HG03060 (cell line): ENCODE data around the gene PAK3.
A peak's percentile ranks its signal among the peaks of the same experiment; 100 is the strongest.

Source experiments
- ATAC-seq: cut with Tn5 transposase; IDR thresholded peaks from one replicate; pipeline ENCODE4 v1.9.1; 2021; ENCODE audit warnings: low read depth, moderate number of reproducible peaks; ENCODE audit not compliant: unreplicated experiment

PAK3 gene

DNA sequence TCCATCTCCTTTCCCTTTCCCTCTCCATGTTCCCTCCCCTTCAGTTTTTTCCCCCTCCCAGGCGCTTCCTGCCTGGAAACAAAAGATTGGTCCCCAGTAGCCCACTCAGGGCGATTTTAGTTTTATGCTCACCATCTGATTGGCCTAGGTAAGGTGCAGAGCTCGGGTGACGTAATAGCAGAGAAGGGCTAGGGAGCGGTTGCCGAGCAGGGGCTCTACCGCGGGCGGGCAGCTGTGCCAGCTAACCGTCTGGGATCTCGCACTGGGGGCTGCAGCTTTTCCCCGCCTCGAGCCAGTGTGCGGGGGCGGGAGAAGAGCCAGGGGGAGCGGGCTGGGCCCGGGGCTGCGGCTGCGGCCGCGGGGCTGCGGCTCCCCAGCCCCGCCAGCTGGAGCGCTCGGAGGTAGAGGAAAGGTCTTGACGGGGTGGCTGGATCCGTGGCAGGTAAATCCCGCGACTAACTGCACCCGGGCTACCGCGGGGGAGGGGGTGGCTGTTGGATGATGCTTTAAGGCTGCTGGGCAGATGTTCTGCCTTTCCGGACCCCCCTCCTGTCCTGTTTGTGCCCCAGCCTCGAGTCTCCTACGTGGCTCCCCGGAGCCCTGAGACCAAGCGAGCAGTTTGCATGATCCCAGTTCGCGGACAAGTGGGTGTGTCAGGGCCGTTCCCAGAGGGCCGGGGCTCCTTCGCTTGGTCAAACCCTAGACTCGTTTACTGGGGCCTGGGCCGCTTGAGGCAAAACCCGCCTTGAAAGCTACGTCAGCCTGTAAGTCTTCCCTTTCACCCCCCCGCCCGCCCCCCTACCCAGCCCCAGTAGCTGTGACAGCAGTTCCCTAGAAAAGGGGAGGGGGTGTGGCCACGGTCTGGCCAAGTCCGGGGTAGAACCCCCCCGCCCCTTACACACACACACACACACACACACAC, at the start of gene PAK3:
Gene PAK3, plus strand, starts transcription at position 218 of the 922 bp plus-strand sequence. CDS start 26,913 bp downstream, outside the sequence.
- no peak for ATAC-seq

DNA sequence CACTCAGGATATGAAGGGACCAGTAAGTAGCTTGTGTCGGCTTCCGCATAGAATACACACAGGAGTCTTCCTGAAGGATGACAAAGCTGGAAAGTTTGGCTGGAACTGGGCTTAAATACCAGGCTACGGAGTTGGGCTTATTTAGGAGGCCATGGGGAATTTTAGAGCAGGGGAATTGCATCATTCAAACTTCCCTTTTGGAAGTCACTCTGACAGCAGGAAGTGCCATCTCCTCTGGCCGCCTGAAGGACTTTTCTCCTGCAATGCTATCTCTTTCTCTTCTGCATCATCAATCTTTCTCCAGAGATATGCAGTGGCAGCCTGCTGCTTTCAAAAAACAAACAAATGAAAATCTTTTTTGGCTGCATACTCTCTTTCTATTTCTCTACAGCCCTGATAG, 48.4 kb upstream of the PAK3 start:
- no peak for ATAC-seq

DNA sequence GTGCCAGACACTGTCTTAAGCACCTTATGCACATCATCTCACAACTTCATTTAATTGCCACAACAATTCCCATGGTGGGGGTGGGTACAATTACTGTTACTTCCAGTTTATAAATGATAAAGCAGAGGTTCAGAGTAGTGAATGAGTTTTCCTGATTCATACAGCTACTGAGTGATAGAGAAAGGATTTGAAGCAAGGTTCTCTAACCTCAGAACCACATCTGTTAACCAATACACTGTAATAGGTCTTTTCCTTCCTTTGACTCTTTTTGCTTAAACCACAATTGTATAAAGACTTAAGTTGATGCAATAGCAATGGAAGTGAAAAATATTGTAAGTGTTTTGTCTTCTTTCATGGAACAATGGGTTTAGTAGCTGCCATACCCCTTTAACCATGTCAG, 43.5 kb upstream of the PAK3 start:
- no peak for ATAC-seq

DNA sequence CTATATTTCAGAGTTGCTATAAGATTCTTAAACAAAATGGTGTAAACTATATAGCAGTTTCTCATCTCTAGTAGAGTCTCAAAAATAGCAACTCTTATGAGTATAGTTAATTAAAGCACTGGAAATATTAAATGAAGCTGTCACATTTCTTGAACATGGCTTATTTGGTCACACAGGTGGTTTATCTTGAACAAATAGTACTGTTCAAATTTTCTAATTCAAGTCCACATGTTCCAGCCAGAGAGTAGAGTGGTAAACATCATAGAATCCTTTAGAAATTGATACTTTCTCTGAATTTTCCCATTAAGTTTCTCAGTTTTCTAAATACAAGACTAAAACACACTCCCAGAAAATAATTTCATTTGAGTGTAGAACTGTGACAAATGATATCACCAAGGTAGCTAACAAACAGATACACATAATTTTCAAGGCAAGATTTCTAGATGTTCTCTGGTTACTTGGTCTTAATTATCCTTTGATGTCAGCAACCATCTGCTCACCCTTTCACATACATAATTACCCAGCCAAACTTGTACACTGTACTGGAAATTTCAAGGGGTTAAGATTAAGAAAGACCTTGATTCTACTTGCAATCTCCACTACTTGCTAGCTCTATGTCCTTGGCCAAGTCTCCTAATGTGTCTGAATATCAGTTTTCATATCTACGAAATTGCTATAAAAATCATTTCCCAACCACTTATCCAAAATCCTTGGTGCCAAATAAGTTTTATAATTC, 24.3 kb upstream of the PAK3 start:
- ATAC-seq: no peak

DNA sequence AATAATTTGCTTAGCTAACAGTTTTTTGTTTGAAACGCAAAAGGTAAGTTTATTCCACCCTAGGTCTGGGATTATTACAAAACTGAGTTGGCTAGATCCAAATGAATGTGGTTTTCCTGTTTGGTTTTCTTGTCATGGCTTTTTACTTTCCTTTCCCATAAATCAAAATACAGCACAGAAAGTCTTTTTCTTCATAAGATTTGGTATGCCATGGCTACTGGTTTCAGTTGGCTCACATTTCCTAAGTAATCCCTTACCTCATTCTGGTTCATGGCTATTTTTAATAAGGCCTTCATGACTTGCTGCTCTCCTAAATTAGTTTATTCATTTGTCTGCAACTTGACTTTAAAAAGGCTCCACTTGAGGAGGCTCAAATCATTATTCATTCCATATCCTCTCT, 12.9 kb upstream of the PAK3 start:
- ATAC-seq: no peak

DNA sequence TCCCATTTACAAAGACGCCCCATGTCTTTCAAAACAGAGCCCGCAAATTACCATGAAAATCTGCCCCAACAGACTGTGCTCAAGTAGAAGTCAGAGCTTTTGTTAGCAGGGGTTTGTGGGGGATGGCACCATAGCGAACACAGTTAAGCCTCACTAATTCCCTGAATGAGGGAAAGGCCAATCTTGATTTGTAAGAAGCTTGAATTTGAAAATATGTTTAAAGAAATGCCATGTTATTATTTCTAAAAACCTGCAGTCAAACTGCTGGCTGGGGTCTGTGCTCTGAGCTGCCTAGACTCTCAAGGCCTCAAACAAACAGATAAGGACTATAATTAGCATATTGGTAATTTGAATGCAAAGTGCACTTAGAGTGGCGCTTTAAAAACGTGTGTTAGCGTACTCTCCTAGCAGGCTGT, 9.4 kb upstream of the PAK3 start:
- no peak for ATAC-seq

DNA sequence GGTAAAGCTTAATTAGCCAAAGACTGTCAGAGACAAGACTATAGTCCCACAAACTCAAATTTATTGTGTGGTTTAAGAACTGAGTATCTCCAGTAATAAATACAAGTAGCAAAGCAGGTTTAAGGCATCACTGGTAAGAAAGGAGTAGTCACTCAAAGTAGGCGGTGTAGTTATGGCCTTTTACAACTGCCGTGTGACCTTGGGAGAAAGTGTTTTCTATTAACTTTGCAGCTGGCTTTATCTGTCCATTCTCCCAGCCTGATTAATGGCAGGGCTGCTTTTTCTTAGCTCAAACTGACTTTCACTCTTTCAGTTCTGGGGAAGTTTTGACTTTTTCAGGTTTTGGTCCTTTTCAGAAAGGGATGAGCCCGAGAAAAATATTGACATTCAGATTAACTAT, 7.4 kb upstream of the PAK3 start:
- ATAC-seq: no peak

DNA sequence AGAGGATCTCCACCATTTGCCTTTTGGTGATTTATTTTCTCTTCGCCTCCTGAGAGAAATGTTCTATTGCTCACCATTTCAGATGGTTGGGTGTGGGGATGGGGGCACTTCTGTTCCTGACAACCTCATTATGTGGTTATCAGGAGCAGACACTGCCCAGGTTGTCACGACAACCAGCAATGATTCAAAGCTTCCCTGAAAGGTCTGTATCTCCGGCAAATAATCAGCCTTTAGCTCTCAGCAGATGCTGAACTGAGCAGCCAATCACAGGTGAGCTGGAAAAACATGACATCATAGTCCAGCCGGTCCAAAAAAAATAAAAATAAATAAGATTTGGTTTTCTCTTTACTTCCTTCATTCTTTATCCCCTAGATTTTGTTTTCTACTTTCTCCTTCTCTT, 5.5 kb upstream of the PAK3 start:
- no peak for ATAC-seq

DNA sequence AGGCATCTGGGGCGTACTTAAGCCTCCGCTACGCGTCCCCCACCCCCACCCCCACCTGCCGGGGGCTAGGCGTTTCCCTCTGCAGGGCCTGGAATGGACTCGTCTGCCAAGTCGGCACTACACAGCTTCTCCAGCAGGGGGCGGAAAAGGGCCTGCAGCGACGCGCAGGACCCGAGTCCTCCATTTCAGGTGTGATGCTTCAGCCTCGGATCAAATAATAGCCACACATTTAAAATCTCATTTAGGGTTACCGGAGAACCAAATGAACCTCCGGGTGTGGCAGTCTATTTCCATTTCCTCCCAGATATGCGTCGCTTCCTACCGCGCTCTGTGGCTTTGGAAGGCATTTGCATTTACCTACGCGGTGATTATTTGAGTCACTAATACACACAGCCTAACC, 2.9 kb downstream of the PAK3 start:
- no peak for ATAC-seq

DNA sequence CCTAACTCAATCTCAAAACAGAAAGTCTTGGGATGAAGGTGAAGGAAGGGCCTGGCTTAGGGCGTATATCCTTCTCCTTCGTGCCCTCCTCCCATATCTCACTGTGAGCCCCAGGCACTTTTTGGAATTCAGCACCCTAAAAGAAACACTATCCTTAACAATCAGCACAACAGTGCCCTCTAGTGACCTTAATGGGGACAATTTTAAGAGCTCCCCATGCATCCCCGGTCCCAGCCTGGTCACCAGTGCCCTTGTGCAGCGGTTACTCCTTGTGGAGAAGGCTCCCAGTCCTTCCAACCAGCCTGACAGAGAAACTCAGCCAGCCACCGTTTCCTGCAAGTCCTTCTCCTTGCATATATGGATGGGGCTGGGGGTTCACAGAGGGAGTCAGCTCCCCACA, 4.2 kb downstream of the PAK3 start:
- peak; percentile 73 for ATAC-seq

DNA sequence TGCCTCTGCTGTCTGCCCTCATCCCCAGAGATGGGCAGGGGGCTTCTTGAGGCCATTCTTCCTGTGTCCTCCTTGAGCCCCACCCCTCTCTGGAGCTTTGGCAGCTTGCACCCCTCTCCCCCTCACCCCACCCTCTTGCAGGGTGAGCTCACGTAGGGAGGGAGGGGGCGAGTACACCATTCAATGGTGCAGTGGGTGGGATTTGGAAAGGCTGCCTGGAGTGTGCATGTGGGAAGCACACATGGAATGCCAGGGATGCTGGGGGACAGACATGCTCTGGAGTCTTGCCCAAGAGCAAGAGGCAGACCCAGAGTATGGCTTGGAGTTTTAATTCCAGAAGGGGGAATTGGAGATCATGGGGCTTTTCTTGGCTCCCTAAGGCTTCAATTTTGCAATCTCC, 5.6 kb downstream of the PAK3 start:
- ATAC-seq: no peak

DNA sequence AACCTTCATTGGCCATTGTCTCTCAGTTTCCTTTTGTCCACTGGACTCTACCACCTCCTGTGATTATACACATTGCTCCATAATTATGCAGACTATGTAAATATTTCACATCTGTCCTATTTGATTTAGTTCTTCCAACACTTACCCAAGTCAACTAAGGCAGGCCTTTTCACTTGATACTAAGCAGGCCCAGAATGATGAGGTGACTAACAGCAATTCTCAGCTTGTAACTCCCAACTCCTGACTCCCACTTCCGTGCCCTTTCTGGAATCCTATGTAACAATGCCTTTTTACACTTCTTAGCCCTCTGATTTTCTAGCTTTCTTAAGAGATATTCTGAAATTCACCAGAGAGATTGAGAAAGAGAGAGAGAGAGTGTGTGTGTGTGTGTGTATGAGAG, 6.6 kb downstream of the PAK3 start:
- no peak for ATAC-seq

DNA sequence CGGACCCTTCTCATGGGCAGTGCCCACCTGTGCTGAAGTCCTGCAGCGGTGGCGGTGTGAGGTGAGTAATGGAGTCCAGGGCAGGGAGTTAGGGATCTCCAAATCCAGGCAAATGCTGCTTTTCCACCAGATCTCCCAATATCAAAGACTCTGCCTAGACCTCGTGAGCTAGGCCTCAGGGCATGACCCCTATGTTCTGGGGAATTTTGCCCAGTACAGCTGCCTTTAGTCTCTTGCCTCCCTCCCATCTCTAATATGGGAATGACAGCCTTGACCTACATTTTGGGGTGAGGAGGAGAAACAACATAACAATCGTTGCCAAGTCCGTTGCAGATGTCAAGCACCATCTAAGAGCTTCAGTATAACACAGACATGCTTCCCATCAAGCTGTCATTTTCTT, 7.3 kb downstream of the PAK3 start:
- no peak for ATAC-seq

DNA sequence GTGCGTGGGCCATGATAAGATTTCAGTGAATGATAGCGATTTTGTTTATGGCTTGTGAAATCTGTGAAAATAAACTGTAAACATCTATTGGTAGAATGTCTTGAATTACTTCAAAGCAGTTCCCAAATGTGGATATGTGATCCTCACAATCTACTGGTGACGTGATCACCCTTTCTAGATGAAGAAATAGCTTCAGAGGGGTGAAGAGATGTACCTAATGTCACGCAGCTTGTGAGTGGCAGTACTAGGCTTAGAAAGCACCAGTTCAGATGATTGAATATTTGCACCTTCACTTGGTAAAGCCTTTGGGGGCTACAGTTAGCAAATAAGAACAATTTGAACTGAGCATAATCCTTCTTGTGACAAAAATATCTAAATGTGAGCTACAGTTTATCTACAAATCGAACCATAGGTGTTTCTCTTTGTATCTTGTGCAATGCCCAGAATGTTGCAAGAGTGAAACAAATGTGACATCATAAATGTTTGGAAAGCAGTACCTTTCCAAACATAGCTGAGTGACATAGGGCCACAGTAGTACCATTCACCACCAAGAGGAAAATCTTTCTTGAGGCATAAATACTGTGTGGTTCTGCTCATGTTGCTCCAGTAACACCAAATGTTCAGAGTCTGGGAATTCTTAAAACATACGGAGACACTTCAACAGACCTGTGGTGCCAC, 14.2 kb downstream of the PAK3 start:
- ATAC-seq: no peak

DNA sequence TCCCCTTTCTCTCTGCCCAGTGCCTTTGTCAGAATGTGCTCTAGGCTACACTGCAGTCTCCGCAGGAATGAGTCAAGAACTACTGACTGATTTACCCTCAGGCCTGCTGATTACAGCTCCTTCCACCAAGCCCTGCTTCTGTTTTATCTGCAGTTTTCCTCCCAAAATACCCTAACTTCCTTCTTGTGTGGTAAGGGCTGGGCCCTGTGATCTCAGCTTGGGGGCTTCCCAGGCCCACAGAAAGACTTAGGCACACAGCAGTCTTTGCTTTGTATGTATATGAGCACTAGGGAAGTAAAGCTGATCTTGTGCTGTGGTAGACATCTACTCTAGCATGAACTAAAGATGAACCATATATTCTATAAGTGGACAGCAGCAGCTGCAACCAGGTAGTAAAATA, 18.8 kb downstream of the PAK3 start:
- no peak for ATAC-seq

DNA sequence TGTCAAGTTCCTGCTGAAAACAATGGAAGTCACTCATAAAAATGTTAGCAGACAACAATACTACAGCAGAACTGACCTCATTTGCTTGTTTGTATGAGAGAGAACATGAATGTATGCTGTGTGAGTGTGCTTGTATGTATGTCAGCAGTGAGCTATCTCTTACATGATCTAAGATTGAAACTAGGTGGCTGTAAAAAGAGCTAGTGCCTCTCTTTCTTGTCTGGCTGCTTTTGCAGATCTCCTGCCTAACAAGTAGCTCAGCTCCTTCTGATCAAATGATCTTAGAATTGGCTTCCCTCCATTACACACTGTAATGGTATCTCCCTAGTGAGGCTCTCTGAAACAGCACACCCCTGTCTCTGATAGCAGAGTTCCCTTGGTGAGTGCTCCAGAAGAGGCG, 20.7 kb downstream of the PAK3 start:
- no peak for ATAC-seq

DNA sequence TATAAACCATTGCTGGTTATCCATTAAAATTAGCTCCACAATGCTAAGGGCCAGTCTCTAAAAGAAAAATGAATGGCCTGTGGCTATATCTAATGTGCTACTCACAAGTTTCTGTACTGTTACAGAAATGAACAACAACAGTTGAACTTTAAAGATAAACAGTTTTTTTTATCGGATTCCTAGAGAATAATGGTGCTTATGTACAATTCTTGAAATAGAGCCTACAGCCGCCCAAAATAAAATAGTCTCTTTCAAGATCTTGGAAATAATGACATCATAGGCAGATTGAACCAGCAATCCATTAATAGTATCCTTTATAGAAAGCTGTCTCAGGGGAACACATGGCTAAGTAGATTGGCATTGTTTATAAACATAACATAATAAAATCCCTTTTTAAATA, 23.4 kb downstream of the PAK3 start:
- no peak for ATAC-seq

DNA sequence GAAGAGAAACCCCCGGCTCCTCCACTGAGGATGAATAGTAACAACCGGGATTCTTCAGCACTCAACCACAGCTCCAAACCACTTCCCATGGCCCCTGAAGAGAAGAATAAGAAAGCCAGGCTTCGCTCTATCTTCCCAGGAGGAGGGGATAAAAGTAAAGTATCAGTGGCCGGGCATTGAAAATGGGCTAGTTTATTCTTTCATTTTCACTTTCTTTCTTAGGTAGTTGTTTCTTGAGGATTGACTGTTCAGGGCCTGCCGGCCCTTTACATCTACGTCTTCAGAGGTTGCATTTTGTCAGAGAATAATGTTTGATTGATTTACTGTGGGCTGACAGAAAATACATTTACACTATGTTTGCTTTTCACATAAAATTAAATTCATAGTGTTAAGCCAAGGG, 27.1 kb downstream of the PAK3 start:
- ATAC-seq: peak; percentile 43

DNA sequence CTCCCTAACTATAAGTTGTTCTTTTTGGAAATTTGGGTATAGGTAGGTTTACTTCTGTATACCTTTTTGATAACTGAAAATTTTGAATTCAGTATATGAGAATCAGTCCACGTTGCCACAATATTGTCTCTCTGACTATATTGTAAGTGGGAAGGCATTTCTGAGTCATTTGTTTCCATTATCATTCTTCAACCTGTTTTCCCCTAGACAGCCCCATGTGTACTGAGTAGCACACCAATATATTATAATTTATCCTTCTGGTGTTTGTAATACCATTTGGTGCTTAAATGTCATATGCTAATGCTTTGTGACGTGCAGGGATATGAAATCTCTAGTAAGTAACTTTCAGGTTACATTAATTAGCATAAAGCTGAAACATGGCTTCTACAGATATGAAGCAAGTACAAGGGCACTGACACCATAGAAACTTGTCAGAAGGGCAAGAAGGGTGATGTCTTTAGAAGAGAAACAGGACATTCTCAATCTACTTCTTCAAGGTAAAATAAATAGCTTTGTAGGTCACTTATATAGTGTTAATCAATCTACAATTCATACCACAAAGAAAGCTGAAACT, 27.7 kb downstream of the PAK3 start:
- ATAC-seq: peak; percentile 30

DNA sequence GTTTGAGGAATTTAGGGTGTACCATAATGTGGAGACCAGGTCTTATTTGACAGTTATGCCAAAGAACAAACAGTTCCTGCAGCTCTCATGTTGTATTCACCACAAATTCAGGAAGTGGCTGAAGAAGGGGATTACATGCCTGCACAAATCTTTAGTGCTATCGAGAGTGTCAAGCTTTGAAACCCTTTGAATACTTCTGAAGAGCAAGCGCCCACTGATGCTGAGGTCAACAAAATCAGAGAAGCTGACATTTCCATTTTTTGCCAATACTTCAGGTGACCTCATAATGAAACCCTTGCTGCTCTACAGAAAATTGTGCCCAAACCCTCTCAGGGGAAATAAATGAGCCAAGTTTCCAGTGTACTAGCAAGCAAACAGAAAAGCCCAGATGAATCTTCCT, 28.4 kb downstream of the PAK3 start:
- ATAC-seq: peak; percentile 55

DNA sequence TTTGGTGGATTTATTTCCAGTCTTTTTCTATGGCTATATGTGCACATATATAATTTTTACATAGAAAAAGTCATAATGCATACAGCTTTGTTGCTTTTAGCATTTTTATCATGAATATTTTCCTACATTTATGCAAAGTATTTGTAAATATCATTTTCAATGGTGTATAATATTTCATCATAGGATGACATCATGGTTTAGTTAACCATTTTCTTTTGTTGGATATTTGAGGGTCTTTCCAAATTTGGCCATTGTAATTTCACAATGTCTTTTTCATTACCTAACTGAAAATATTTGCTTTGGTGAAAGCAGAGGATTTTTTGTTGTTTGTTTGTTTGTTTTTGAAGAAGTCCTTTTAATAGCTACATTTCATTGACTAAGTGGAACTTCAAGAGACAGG, 31.0 kb downstream of the PAK3 start:
- no peak for ATAC-seq
